NCI-H2081 (cell line): ENCODE data around the gene SNCAIP.
A peak's percentile ranks its signal among the peaks of the same experiment; 100 is the strongest.

ENCODE experiments used
- DNase-seq, 2 experiments: peaks; one replicate each; lab custom pipeline; 2025; lab: John Stamatoyannopoulos, UW

SNCAIP gene

DNA sequence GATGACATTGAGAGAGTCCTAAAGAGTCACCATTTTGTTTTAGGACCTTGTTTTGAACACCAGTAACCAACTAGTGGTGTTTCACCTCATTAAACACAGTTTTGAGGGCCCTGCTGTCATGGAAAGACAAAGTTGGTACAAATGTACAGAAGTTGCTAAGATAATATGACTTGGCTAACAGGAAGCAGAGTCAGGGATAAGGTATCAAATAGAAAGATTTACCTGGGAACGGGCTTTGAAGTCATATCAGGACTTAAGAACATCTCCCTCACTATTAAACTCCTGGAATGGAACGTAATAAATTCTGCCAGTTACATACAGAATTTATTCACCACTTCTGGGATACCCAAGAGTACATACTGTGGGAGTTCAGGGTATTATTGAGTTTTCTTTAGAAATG, 115.6 kb downstream of the SNCAIP start:
- DNase-seq, result no peak

DNA sequence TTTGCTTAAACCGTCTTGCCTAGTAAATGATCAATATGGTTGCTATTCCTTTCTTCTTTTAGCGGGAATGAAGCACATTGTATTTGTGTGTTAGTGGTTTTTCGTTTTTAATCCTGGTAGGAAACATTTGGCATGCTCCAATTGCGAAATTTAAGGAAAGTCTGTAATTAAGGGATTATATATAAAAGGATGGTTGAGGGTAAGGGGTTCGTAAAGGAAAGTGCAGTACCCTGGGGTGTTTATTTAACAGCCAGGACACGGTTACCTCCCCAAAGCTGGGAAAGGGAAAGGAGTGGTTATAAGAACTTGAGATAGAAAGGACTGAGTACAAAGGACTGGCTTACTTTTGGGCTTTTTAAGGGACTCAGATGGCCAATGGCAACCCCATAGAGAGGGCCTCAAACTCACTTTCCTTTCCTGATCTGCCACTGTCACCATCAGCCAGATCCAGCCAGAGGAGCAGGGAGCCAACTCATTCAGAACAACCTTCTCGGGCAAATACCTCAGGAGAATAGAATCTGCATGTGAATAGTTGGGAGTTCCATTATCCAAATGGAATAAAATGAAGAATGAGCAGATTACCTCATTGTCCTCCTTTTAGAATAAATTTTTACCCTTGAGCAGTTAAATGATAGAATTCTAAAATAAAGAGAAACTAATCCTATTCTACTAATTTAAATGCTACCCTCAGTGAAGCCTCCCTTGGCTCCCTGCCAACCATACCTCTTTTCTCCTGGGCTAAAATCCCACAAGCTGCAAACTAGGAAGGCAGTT, 117.7 kb downstream of the SNCAIP start:
- DNase-seq, result no peak

DNA sequence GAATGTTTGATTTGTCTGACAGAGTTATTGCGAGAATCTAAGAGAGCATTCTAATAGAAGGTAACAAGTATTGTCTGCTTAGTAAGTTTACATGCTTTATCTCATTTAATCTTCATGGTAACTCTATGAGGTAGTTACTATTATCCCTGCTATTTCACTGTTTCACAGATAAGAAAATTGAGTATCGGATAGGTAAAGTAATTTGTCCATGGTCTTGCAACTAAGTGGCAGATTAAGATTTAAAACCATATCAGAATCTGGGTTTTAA, 118.2 kb downstream of the SNCAIP start:
- no peak for DNase-seq

- DNase-seq, result no peak
Observed at GRCh38 chr5:122431298-122431697, 119.3 kb downstream of the SNCAIP start.

- DNase-seq, result peak in 1 of 2 experiments; percentile 62
Observed at GRCh38 chr5:122434205-122434970, 122.4 kb downstream of the SNCAIP start.

- DNase-seq, result no peak
Observed at GRCh38 chr5:122435234-122435633, 123.2 kb downstream of the SNCAIP start.

- no peak for DNase-seq
Observed at GRCh38 chr5:122435761-122436160, 123.7 kb downstream of the SNCAIP start.

DNA sequence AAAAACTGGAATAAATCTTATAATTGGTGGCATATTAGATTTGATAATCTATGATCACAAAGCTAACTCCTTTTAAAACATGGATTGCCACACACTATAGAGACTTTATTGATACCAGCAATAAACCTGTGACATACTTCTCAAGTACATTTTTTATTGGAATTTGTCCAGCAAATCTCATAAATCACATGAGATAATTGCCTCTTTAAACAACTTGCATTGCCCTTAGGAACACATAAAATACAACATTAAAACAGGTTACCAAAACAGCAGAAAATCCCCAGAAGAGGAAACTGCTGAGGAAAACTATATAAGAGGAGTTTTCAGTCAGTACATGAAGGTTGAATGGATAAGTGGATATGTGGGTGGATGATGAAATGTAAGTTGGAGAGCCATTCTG, 124.6 kb downstream of the SNCAIP start:
- peak in 1 of 2 experiments; percentile 2 for DNase-seq

- no peak for DNase-seq
Observed at GRCh38 chr5:122439645-122440044, 127.6 kb downstream of the SNCAIP start.

DNA sequence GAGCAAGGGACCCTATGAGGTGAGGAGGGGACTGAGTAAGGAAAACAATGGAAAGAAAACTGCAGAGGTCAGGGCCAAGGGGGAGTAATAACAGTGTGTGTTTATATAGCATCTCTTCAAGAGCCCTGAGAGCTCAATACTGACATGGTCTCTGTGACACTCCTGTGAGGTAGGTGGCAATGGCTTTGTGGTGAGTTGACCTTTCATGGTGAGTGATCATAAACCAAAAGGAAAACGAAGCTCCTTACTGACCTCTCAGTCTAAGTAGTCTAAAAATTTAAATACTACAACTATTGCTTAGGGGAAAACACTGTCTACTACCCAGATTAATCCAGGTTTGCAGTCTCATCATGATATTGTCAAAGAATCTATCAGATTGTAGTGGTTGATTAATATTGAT, 130.9 kb downstream of the SNCAIP start:
- DNase-seq, result no peak

- no peak for DNase-seq
Observed at GRCh38 chr5:122444411-122444810, 132.4 kb downstream of the SNCAIP start.

DNA sequence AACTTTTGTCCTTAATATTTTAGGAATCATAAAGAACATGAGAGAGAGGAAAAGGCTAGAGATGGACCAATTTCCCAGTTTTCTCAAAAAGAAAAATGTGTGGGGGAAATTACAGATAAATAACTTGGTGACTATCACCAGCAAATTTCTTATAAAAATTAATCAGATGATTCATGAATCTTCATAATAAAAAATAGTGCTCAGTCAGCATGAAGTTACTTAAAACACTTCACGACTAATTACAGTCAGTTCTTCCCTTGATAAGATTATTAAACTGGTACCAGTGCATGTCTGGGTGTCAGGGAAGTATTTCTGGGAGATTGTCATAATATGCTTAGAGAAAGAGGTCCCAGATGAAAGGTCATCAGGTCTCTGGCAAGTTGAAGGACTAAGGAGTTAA, 133.0 kb downstream of the SNCAIP start:
- no peak for DNase-seq

GRCh38 chr5:122447072-122447471, 135.0 kb downstream of the SNCAIP start:
- no peak for DNase-seq

- DNase-seq, result no peak
Observed at GRCh38 chr5:122447879-122448278, 135.8 kb downstream of the SNCAIP start.

DNA sequence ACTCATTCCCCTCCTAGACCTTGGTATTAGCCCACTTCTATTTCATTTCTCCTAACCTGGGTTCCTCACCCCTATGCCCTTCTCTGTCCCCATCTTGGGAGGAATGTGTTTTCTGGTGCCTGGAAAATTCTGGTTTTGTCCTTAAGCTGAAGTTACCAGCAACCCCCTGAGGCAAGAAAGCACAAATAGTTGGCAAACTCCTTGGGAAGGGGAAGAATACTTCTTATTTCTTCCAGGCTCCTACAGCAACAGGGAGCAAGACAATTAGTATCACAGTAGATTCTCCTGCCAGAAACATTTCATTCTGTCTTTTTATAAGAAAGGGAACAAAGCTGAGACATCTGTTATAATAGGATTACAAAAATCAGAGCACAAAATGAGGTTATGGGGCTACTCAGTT, 142.5 kb downstream of the SNCAIP start:
- no peak for DNase-seq

GRCh38 chr5:122455939-122456338, 143.9 kb downstream of the SNCAIP start:
- DNase-seq, result no peak

GRCh38 chr5:122457178-122457826, 145.3 kb downstream of the SNCAIP start:
- no peak for DNase-seq

- DNase-seq, result peak in 1 of 2 experiments; percentile 1
Observed at GRCh38 chr5:122458278-122458872, 146.3 kb downstream of the SNCAIP start.

- DNase-seq, result no peak
Observed at GRCh38 chr5:122462486-122462885, 150.4 kb downstream of the SNCAIP start.

DNA sequence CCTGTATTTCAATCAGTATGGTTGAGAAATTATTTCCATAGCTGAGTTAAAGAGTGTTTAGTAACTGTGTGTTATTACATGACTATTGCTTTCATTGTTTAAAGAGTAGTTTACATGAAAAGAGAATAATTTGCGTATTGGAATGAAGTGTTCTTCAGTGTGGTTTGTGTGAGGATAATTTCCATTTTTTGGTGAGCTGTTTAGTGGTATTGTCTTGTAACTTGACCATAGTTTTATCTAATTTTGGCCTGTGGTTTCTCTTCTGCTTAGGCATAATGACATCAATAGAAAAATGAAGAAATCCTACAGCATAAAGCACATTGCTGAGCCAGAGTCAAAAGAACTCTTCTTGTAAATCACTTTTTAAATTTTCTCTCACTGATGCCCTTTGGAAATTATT, 151.2 kb downstream of the SNCAIP start:
- DNase-seq, result no peak

DNA sequence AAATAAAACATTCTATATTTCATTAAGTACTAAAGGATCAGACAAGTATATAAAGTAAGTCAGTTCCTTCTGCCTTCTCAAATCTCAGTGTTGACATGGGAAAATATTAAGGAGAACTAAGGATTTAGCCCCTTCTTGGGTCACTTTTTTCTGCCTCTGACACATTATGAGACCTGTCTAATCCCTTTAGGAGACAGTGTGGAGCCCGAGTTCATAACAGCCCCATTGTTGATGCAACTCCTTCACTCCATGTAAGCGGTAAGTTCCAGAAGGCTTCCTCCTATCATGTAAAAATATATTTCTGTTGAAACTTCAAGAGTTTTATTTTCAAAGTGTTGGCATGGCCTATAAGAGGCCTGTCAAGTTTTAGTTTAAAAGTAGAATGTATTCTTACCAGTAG, 152.2 kb downstream of the SNCAIP start:
- no peak for DNase-seq

GRCh38 chr5:122465031-122465577, 153.1 kb downstream of the SNCAIP start:
- DNase-seq, result no peak
